VCaP (cell line): ENCODE data around the gene SOX9.

ENCODE experiments used
- H3K27ac ChIP-seq: fragments of 450-650 bp; 2 replicates; pipeline ENCODE4 v1.5.1; 2017
- CTCF ChIP-seq: fragments of 450-650 bp; conservative IDR thresholded peaks from 2 replicates; pipeline ENCODE4 v1.5.1; 2017; ENCODE audit warnings: mild to moderate bottlenecking, moderate library complexity

SOX9 gene

GRCh38 chr17:72123530-72124437 is 3.0 kb downstream of the SOX9 start:
- peak overlapping the region; percentile 89 for H3K27ac ChIP-seq
- TF ChIP-seq CTCF, result no peak

GRCh38 chr17:72124438-72124775 is 3.6 kb downstream of the SOX9 start:
- peak overlapping the region; percentile 89 for H3K27ac ChIP-seq
- no peak for TF ChIP-seq CTCF

GRCh38 chr17:72125226-72125651 is 4.4 kb downstream of the SOX9 start:
- TF ChIP-seq CTCF, result no peak
- H3K27ac ChIP-seq, result peak overlapping the region; percentile 89

GRCh38 chr17:72125742-72126141 is 4.9 kb downstream of the SOX9 start:
- H3K27ac ChIP-seq, result peak overlapping the region; percentile 89
- TF ChIP-seq CTCF, result no peak

GRCh38 chr17:72126575-72127486 is 6.0 kb downstream of the SOX9 start:
- no peak for TF ChIP-seq CTCF

GRCh38 chr17:72128039-72128438 is 7.2 kb downstream of the SOX9 start:
- no peak for TF ChIP-seq CTCF
- H3K27ac ChIP-seq, result peak overlapping the region; percentile 89; the same call in 1 of the 2 replicates

More at GRCh38 chr17:72126575-72127486, 6.0 kb downstream of the SOX9 start:
- peak overlapping the region; percentile 89 for H3K27ac ChIP-seq
